HepG2 (cell line): Measurements from ENCODE around the gene MRPL10. TPM values are rescaled to one million over a fixed set of nuclear protein-coding genes. Genes with fewer than 3 reads are reported as not detected.

ENCODE experiments used
- ATF7-NPFF ChIP-seq: sonication (generic); formaldehyde crosslinking; IDR thresholded peaks from 2 replicates; pipeline ENCODE4 v1.8.1; 2023; ENCODE audit warnings: mild to moderate bottlenecking, low read depth, missing genetic modification reagents, moderate library complexity
- CBX1 ChIP-seq: IDR thresholded peaks from one replicate; pipeline ENCODE4 v1.6.1; 2016; ENCODE audit warnings: antibody characterized with exemption, low read depth
- FOXO1 ChIP-seq: sonication (generic); formaldehyde crosslinking; IDR thresholded peaks from 2 replicates; pipeline ENCODE4 v1.4.0; 2020; ENCODE audit warnings: missing genetic modification reagents
- FOXP4 ChIP-seq: sonication (generic); formaldehyde crosslinking; IDR thresholded peaks from 2 replicates; pipeline ENCODE4 v1.4.0; 2020; ENCODE audit warnings: missing genetic modification reagents
- GMEB1 ChIP-seq: sonication (generic); formaldehyde crosslinking; IDR thresholded peaks from 2 replicates; pipeline ENCODE4 v1.5.1; 2020; ENCODE audit warnings: missing genetic modification reagents, mild to moderate bottlenecking, borderline replicate concordance
- PATZ1 ChIP-seq: sonication (generic); formaldehyde crosslinking; IDR thresholded peaks from 2 replicates; pipeline ENCODE4 v1.4.0; 2020; ENCODE audit warnings: missing genetic modification reagents
- PHF8 ChIP-seq: sonication (generic); formaldehyde crosslinking; IDR thresholded peaks from 2 replicates; pipeline ENCODE4 v1.5.0; 2020; ENCODE audit warnings: missing genetic modification reagents
- RXRA ChIP-seq: sonication (generic); formaldehyde crosslinking; IDR thresholded peaks from 2 replicates; pipeline ENCODE4 v1.5.1; 2020; ENCODE audit warnings: missing genetic modification reagents
- SALL1 ChIP-seq: sonication (generic); formaldehyde crosslinking; IDR thresholded peaks from 2 replicates; pipeline ENCODE4 v1.8.0; 2022; ENCODE audit warnings: mild to moderate bottlenecking, missing genetic modification reagents
- ZBTB10 ChIP-seq: sonication (generic); formaldehyde crosslinking; IDR thresholded peaks from 2 replicates; pipeline ENCODE4 v1.4.0; 2020; ENCODE audit warnings: missing genetic modification reagents, borderline replicate concordance
- ZMYM3 ChIP-seq: sonication (generic); formaldehyde crosslinking; IDR thresholded peaks from 2 replicates; pipeline ENCODE4 v1.5.1; 2020; ENCODE audit warnings: mild to moderate bottlenecking, missing genetic modification reagents
- ZNF230 ChIP-seq: sonication (generic); formaldehyde crosslinking; IDR thresholded peaks from 2 replicates; pipeline ENCODE4 v1.4.0; 2020; ENCODE audit warnings: mild to moderate bottlenecking, missing genetic modification reagents
- ZNF280D ChIP-seq: sonication (generic); formaldehyde crosslinking; IDR thresholded peaks from 2 replicates; pipeline ENCODE4 v1.5.1; 2020; ENCODE audit warnings: mild to moderate bottlenecking, missing genetic modification reagents
- ZNF576 ChIP-seq: sonication (generic); formaldehyde crosslinking; IDR thresholded peaks from 2 replicates; pipeline ENCODE4 v1.4.0; 2020; ENCODE audit warnings: mild to moderate bottlenecking, missing genetic modification reagents
- ZNF737 ChIP-seq: sonication (generic); formaldehyde crosslinking; IDR thresholded peaks from 2 replicates; pipeline ENCODE4 v1.5.0; 2020; ENCODE audit warnings: missing genetic modification reagents, mild to moderate bottlenecking, borderline replicate concordance
- polyA plus RNA-seq, 8 experiments: library from polyadenylated mRNA; depleted of rRNA in 3 of 8; stranded (reverse) in 7 of 8; unstranded in 1 of 8; fragments of >200 nt; fragmentation: Illumina TruSeq in 4 of 8; extraction: Trizol in 4 of 8; gene quantifications; 2 replicates each; pipeline versions ENCODE4 v1.2.1 to v1.2.3, GENCODE V29; 2011 to 2016; ENCODE audit warnings: low read depth in 4 of 8, missing spikeins in 1 of 8, mixed read lengths in 1 of 8; ENCODE audit not compliant: insufficient read depth in 1 of 8
- total RNA-seq, 5 experiments: library from RNA; depleted of rRNA; stranded (reverse); fragments of >200 nt; fragmentation: Illumina TruSeq; extraction: Trizol; gene quantifications; 2 replicates each; pipeline ENCODE4 v1.2.3, GENCODE V29; 2016; ENCODE audit warnings: low read depth in 1 of 5

Gene MRPL10
- total and polyA plus RNA-seq, 2 of the 13 experiments (the other 11 are each of a cell fraction or from before 2014, with no cell fraction given): 56.7 to 149 TPM

GRCh38 chr17:47850692-47851573 is 19.6 kb upstream of the MRPL10 start, which contains the start of gene SP6 (continued):
- TF ChIP-seq ZBTB10 (CRISPR knock-in tag) (0 out of 2 replicates have a peak, but pooled peaks have one; percentile 23), ZNF280D (CRISPR knock-in tag) (peak; percentile 42; the same call in 1 of the 2 replicates), SALL1 (CRISPR knock-in tag) (peak; percentile 41; the same call in 1 of the 2 replicates), CBX1 (no peak), PATZ1 (CRISPR knock-in tag) (peak; percentile 72), RXRA (CRISPR knock-in tag) (peak; percentile 58; the same call in 1 of the 2 replicates), ZNF576 (CRISPR knock-in tag) (no peak), FOXP4 (CRISPR knock-in tag) (peak; percentile 46), ZMYM3 (CRISPR knock-in tag) (peak; percentile 42; the same call in 1 of the 2 replicates), ZNF737 (no peak), FOXO1 (CRISPR knock-in tag) (peak; percentile 61; the same call in 1 of the 2 replicates), ATF7-NPFF (CRISPR knock-in tag) (peak; percentile 86), GMEB1 (CRISPR knock-in tag) (peak; percentile 34; the same call in 1 of the 2 replicates), PHF8 (CRISPR knock-in tag) (peak; percentile 35; the same call in 1 of the 2 replicates), ZNF230 (CRISPR knock-in tag) (peak; percentile 51; the same call in 1 of the 2 replicates)
